ENCODE results near the gene VSTM2A.

The VSTM2A gene

GRCh38 chr7:54544527-54545240 lies 2.5 kb downstream of the VSTM2A start:
- TF ChIP-seq CTCF (IDR thresholded peaks at IDR 0.05): no peak
- H3K4me3 ChIP-seq: no peak overlapping the region
- no peak for DNase-seq (ENCODE audit: low spot score)
- H3K27ac ChIP-seq: no peak overlapping the region

- no peak overlapping the region for H3K4me3 ChIP-seq
- TF ChIP-seq CTCF (IDR thresholded peaks at IDR 0.05): no peak
These were observed 3.0 kb downstream of the VSTM2A start for GRCh38 chr7:54545241-54545563.

GRCh38 chr7:54546081-54546985 lies 4.2 kb downstream of the VSTM2A start:
- Histone ChIP-seq H3K27ac (no peak overlapping the region), H3K4me3 (peak overlapping the region; percentile 63)
- no peak for TF ChIP-seq CTCF (IDR thresholded peaks at IDR 0.05)
- DNase-seq (ENCODE audit: low spot score): no peak

More at GRCh38 chr7:54545241-54545563, 3.0 kb downstream of the VSTM2A start:
- no peak overlapping the region for H3K27ac ChIP-seq
- DNase-seq (ENCODE audit: low spot score): no peak

- TF ChIP-seq CTCF (IDR thresholded peaks at IDR 0.05): no peak
- Histone ChIP-seq H3K27ac (no peak overlapping the region), H3K4me3 (peak overlapping the region; percentile 63)
- no peak for DNase-seq (ENCODE audit: low spot score)
These were observed 4.8 kb downstream of the VSTM2A start for GRCh38 chr7:54546986-54547314.

- H3K27ac ChIP-seq: no peak overlapping the region
- no peak for TF ChIP-seq CTCF (IDR thresholded peaks at IDR 0.05)
- no peak for DNase-seq (ENCODE audit: low spot score)
- H3K4me3 ChIP-seq: no peak overlapping the region
These were observed 8.3 kb downstream of the VSTM2A start for GRCh38 chr7:54550471-54550870.

- Histone ChIP-seq H3K4me3 (no peak overlapping the region), H3K27ac (no peak overlapping the region)
- DNase-seq (ENCODE audit: low spot score): no peak
- TF ChIP-seq CTCF (IDR thresholded peaks at IDR 0.05): no peak
These were observed 13.9 kb downstream of the VSTM2A start for GRCh38 chr7:54556121-54556520.

- Histone ChIP-seq H3K4me3 (no peak overlapping the region), H3K27ac (no peak overlapping the region)
- no peak for TF ChIP-seq CTCF (IDR thresholded peaks at IDR 0.05)
- DNase-seq (ENCODE audit: low spot score): no peak
These were observed 17.2 kb downstream of the VSTM2A start for GRCh38 chr7:54559401-54559800.

All from coronary artery (tissue), 2 donors.